Transverse colon (tissue), 3 donors: ENCODE results near the gene FIS1.

Source experiments
- EP300 ChIP-seq: sonication (generic); formaldehyde crosslinking; IDR thresholded peaks from one replicate; pipeline ENCODE4 v1.6.1; 2017; ENCODE audit warnings: antibody characterized with exemption, low read depth
- TF ChIP-seq, protein P1 (sequence below), 5 experiments: fragments of 200-600 bp in 3 of 5; fragments of 450-650 bp in 2 of 5; sonication (generic) in 3 of 5; IDR thresholded peaks; 1 replicate in 2 of 5; 2 replicates in 3 of 5; pipeline ENCODE4 v1.5.1; 2016 to 2017; ENCODE audit warnings: antibody characterized with exemption in 5 of 5, inconsistent platforms in 3 of 5, mild to moderate bottlenecking in 2 of 5, moderate library complexity in 1 of 5

DNA sequence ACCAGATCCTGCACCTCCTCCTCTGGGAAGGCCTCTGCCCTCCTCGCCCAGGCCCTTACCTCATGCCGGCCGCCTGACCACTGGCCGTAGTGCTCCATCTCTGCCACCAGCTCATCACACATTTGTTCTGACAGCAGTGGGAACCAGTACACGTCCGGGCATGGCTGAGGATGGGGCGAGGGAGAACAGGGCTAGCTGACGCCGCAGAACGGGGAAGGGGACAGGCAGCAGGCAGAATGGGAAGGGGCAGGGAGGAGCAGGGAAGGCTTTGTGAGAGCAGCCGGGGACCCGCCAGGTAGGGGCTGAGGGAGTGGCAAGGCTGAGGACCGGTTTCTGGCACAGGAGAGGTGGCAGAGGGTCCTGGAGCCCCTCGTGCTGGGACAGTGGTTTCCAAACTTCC is 36.1 kb downstream of the FIS1 start:
- TF ChIP-seq, protein P1, sequence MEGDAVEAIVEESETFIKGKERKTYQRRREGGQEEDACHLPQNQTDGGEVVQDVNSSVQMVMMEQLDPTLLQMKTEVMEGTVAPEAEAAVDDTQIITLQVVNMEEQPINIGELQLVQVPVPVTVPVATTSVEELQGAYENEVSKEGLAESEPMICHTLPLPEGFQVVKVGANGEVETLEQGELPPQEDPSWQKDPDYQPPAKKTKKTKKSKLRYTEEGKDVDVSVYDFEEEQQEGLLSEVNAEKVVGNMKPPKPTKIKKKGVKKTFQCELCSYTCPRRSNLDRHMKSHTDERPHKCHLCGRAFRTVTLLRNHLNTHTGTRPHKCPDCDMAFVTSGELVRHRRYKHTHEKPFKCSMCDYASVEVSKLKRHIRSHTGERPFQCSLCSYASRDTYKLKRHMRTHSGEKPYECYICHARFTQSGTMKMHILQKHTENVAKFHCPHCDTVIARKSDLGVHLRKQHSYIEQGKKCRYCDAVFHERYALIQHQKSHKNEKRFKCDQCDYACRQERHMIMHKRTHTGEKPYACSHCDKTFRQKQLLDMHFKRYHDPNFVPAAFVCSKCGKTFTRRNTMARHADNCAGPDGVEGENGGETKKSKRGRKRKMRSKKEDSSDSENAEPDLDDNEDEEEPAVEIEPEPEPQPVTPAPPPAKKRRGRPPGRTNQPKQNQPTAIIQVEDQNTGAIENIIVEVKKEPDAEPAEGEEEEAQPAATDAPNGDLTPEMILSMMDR (IDR thresholded peaks at IDR 0.05), result no peak
- no peak for TF ChIP-seq EP300
